Uterus (tissue), 4 donors: ENCODE measurements around the gene SUFU. TPM values are rescaled to one million over a fixed set of nuclear protein-coding genes. Genes with fewer than 3 reads are reported as not detected.

ENCODE experiments used
- DNase-seq, 2 donors: peaks; one replicate each; pipeline ENCODE4 v3.0.0-alpha.2; 2019 to 2020
- H3K27ac ChIP-seq, 2 donors: fragments of 200-600 bp; sonication (generic); 1 replicate in 1 of 2; 2 replicates in 1 of 2; pipeline ENCODE4 v1.5.1; 2016 to 2018
- H3K27me3 ChIP-seq, 2 donors: fragments of 200-600 bp; sonication (generic); one replicate each; pipeline ENCODE4 v1.5.1; 2018 to 2019; ENCODE audit warnings: control low read depth in 1 of 2
- H3K36me3 ChIP-seq, 2 donors: fragments of 200-600 bp; sonication (generic); one replicate each; pipeline ENCODE4 v1.5.1; 2019; ENCODE audit warnings: control low read depth in 1 of 2
- H3K4me1 ChIP-seq, 2 donors: fragments of 200-600 bp; sonication (generic); one replicate each; pipeline ENCODE4 v1.5.1; 2018 to 2019; ENCODE audit warnings: control low read depth in 1 of 2
- H3K4me3 ChIP-seq, 2 donors: fragments of 200-600 bp; sonication (generic); 1 replicate in 1 of 2; 2 replicates in 1 of 2; pipeline ENCODE4 v1.5.1; 2018 to 2019; ENCODE audit warnings: mild to moderate bottlenecking in 1 of 2
- H3K9me3 ChIP-seq, 2 donors: fragments of 200-600 bp; sonication (generic); one replicate each; pipeline ENCODE4 v1.5.1; 2019; ENCODE audit warnings: control low read depth in 1 of 2
- CTCF ChIP-seq, 4 experiments: fragments of 200-600 bp in 2 of 4; fragments of 450-650 bp in 2 of 4; sonication (generic) in 2 of 4; IDR thresholded peaks; one replicate each; pipeline ENCODE4 v1.5.1; 2016 to 2019; ENCODE audit warnings: antibody characterized with exemption in 4 of 4, mild to moderate bottlenecking in 2 of 4, moderate library complexity in 1 of 4
- POLR2A ChIP-seq, 2 donors: fragments of 450-650 bp; IDR thresholded peaks; one replicate each; pipeline ENCODE4 v1.6.1; 2016; ENCODE audit warnings: antibody characterized with exemption in 2 of 2, mild to moderate bottlenecking in 1 of 2, moderate library complexity in 1 of 2
- intact Hi-C: fragments of 100-400 bp; cut with DNase I; formaldehyde crosslinking; loops from one replicate; pipeline ENCODE4 v1.15.1; 2023; ENCODE audit warnings: low total_unique reads
- total RNA-seq, 4 donors: library from RNA; depleted of rRNA in 3 of 4; stranded (reverse); fragments of >200 nt in 3 of 4; gene quantifications; one replicate each; pipeline versions ENCODE4 v1.1.0 to v1.2.4, GENCODE V29; 2014 to 2023
- donor health status: DM: yes; HTN: yes; CAD: no.

Gene SUFU
- total RNA-seq, 4 donors from 2014 or later: 2.8 to 20.7 (median 12.3) TPM

GRCh38 chr10:102624094-102624493, 120.3 kb downstream of the SUFU start:
- Histone ChIP-seq H3K27me3 (no peaks in the 10 kb centered on the region), H3K36me3 (no peaks in the 10 kb centered on the region), H3K4me3 (no peak overlapping the region), H3K27ac (no peak overlapping the region), H3K4me1 (peaks cover 13 to 16% of the 10 kb centered on the region in 2 donors), H3K9me3 (no peaks in the 10 kb centered on the region)
- intact Hi-C loops: no loop called here
- DNase-seq: no peak
- no peak for TF ChIP-seq CTCF (IDR thresholded peaks at IDR 0.05)
- no peak for TF ChIP-seq POLR2A (IDR thresholded peaks at IDR 0.05)

GRCh38 chr10:102624751-102625645, 121.2 kb downstream of the SUFU start:
- TF ChIP-seq CTCF (IDR thresholded peaks at IDR 0.05) (no peak), POLR2A (IDR thresholded peaks at IDR 0.05) (no peak)
- DNase-seq: no peak
- no peaks in the 10 kb centered on the region for H3K36me3 ChIP-seq
- H3K9me3 ChIP-seq: no peaks in the 10 kb centered on the region
- H3K27ac ChIP-seq: peak overlapping the region in 1 of 2 donors; percentile 35
- H3K4me3 ChIP-seq: no peak overlapping the region
- peaks cover 13 to 16% of the 10 kb centered on the region in 2 donors for H3K4me1 ChIP-seq
- intact Hi-C loops: no loop called here
- no peaks in the 10 kb centered on the region for H3K27me3 ChIP-seq

DNA sequence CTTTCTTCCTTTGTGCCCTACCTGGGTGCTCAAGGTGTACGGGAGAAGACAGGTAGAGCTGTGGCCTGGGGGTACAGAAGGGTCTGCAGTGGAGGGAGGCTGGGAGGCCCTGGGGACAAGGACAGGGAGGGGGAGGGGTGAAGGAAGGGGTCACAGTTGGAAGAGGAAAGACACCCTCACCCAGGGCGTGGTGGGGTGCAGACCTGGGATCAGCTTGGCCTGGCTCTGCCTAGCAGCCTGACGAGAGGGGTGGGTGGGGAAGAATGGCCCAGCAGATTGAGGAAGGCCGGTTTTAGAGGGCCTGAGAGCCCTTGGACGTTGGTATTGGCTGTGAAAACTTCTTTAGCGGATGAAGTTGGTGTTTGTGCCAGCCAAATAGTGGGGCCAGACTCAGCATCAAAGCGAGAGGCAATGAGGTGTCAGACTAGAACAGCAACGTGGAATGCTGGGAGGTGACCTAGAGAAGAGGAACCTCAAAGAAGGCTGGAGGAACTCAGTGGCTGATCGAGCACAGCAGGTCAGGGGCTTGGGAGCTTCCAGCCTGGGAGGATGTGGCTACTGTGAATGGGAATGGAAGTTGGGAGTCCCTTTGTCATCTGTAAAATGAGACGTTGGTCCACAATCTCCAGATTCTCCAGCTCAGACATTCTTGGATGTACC, 122.4 kb downstream of the SUFU start:
- H3K27ac ChIP-seq: peak overlapping the region; percentile 91 to 93
- no peaks in the 10 kb centered on the region for H3K36me3 ChIP-seq
- no peak for DNase-seq
- H3K27me3 ChIP-seq: no peaks in the 10 kb centered on the region
- H3K4me1 ChIP-seq: peaks cover 13 to 16% of the 10 kb centered on the region in 2 donors
- no peaks in the 10 kb centered on the region for H3K9me3 ChIP-seq
- H3K4me3 ChIP-seq: no peak overlapping the region
- intact Hi-C loops: no loop called here
- TF ChIP-seq POLR2A (IDR thresholded peaks at IDR 0.05): no peak
- no peak for TF ChIP-seq CTCF (IDR thresholded peaks at IDR 0.05)

DNA sequence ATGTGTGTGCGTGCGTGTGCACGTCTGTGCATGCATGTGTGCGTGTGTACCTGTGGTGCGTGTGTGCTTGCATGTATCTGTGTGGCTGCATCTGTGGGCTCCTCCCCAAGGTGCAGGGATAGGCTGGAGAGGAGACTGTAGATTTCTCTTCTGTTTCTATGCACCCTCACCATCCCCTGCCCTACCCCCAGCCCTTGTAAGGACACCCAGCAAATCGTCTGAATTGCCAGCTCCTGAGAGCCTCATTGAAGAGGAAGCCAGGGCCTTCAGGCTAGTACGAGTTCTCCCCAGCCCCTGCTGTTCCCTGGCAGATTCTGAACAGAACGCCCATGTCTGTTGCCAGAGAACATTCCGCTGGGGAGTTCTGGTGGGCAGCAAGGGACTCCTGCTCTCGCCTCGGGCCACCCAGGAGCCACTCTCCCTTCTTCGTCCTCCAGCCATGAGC, 123.5 kb downstream of the SUFU start:
- Histone ChIP-seq H3K9me3 (no peaks in the 10 kb centered on the region), H3K4me1 (peaks cover 13 to 19% of the 10 kb centered on the region in 2 donors), H3K36me3 (no peaks in the 10 kb centered on the region), H3K27ac (peak overlapping the region; percentile 91 to 93), H3K4me3 (no peak overlapping the region), H3K27me3 (no peaks in the 10 kb centered on the region)
- DNase-seq: no peak
- intact Hi-C loops: no loop called here
- TF ChIP-seq CTCF (IDR thresholded peaks at IDR 0.05) (no peak), POLR2A (IDR thresholded peaks at IDR 0.05) (no peak)
